AG09309 (cell line): ENCODE measurements around the gene CDH7.

Experiments
- DNase-seq: peaks from one replicate; pipeline ENCODE4 v3.0.0-alpha.2; 2010; ENCODE audit warnings: low read depth
- H3K4me3 ChIP-seq: 2 replicates; pipeline ENCODE4 v1.5.1; 2011; ENCODE audit warnings: mild to moderate bottlenecking, low read depth, low read length, moderate library complexity; ENCODE audit not compliant: control insufficient read depth
- CTCF ChIP-seq: IDR thresholded peaks from 2 replicates; pipeline ENCODE4 v1.5.1; 2011; ENCODE audit warnings: mild to moderate bottlenecking, low read depth, low read length, inconsistent platforms; ENCODE audit not compliant: insufficient read depth, control insufficient read depth; ENCODE audit errors: missing control alignments

The CDH7 gene

GRCh38 chr18:65761636-65762295 is 11.0 kb downstream of the CDH7 start:
- DNase-seq = no peak
- H3K4me3 ChIP-seq = no peak overlapping the region
- no peak for TF ChIP-seq CTCF

- DNase-seq = no peak
- no peak for TF ChIP-seq CTCF
- H3K4me3 ChIP-seq = no peak overlapping the region
These were observed 11.7 kb downstream of the CDH7 start for GRCh38 chr18:65762556-65762955.

- TF ChIP-seq CTCF = no peak
- DNase-seq = no peak
- no peak overlapping the region for H3K4me3 ChIP-seq
These were observed 16.6 kb downstream of the CDH7 start for GRCh38 chr18:65767406-65767805.

GRCh38 chr18:65768120-65768778 is 17.4 kb downstream of the CDH7 start:
- DNase-seq = no peak
- no peak for TF ChIP-seq CTCF
- H3K4me3 ChIP-seq = no peak overlapping the region

- no peak for DNase-seq
- H3K4me3 ChIP-seq = no peak overlapping the region
- no peak for TF ChIP-seq CTCF
These were observed 18.8 kb downstream of the CDH7 start for GRCh38 chr18:65769652-65770051.

GRCh38 chr18:65786474-65786873 is 35.7 kb downstream of the CDH7 start:
- no peak for TF ChIP-seq CTCF
- no peak overlapping the region for H3K4me3 ChIP-seq
- DNase-seq = no peak
